ENCODE measurements around the gene GNAI2.
"Not testable (repeated sequence)": the region's sequence is repeated elsewhere in the genome, so short reads cannot be mapped to it uniquely, and the experiment has no call there.

Gene GNAI2

GRCh38 chr3:50260027-50260941, 24.3 kb downstream of the GNAI2 start:
- DNase-seq (ENCODE audit: low read depth) = peak; percentile 71
- TF ChIP-seq, protein P1, sequence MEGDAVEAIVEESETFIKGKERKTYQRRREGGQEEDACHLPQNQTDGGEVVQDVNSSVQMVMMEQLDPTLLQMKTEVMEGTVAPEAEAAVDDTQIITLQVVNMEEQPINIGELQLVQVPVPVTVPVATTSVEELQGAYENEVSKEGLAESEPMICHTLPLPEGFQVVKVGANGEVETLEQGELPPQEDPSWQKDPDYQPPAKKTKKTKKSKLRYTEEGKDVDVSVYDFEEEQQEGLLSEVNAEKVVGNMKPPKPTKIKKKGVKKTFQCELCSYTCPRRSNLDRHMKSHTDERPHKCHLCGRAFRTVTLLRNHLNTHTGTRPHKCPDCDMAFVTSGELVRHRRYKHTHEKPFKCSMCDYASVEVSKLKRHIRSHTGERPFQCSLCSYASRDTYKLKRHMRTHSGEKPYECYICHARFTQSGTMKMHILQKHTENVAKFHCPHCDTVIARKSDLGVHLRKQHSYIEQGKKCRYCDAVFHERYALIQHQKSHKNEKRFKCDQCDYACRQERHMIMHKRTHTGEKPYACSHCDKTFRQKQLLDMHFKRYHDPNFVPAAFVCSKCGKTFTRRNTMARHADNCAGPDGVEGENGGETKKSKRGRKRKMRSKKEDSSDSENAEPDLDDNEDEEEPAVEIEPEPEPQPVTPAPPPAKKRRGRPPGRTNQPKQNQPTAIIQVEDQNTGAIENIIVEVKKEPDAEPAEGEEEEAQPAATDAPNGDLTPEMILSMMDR (conservative IDR thresholded peaks at IDR 0.05; ENCODE audit: low read depth, low read length) = peak; percentile 77
- peak overlapping the region; percentile 41 for H3K4me3 ChIP-seq (ENCODE audit: low read length)

- DNase-seq (ENCODE audit: low read depth) = no peak
- TF ChIP-seq, protein P1 (conservative IDR thresholded peaks at IDR 0.05; ENCODE audit: low read depth, low read length) = no peak
- H3K4me3 ChIP-seq (ENCODE audit: low read length) = peak overlapping the region; percentile 41
Observed at GRCh38 chr3:50260942-50261441, 25.0 kb downstream of the GNAI2 start.

DNA sequence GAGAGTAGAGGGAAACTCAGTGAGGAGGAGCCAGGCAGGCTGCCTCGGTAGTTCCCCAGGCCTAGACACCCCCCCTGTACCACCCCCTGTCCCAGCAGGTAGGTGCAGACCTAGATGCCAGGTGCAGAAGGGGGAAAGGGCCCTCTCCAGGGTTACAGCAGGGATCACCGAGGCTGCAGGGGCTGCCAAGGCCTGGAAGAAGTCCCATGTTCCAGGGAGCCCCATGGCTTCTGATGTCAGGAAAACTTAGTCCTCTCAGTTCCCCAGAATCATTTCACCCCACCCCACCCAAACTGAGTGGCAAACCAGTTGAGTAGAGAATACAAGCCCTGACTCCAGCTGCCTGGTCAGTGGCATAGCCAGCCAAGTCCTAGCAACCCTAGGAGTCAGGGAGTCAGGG, 25.5 kb downstream of the GNAI2 start:
- TF ChIP-seq, protein P1 (conservative IDR thresholded peaks at IDR 0.05; ENCODE audit: low read depth, low read length) = no peak
- no peak overlapping the region for H3K4me3 ChIP-seq (ENCODE audit: low read length)
- no peak for DNase-seq (ENCODE audit: low read depth)

DNA sequence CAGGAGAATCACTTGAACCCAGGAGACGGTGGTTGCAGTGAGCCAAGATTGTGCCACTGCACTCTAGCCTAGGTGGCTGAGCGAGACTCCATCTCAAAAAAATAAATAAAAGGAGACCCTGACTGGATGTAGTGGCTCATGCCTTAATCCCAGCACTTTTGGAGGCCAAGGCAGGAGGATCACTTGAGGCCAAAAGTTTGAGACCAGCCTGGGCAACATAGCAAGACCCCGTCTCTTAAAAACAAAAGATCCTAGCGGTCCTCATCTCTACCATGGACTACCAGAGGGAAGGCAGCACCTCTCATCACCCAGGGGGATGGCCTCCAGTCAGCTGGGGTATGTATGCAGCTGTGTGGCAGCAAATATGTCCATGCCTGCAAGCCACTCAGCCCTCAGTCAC, 26.2 kb downstream of the GNAI2 start:
- DNase-seq (ENCODE audit: low read depth); H3K4me3 ChIP-seq (ENCODE audit: low read length): not testable (repeated sequence)

DNA sequence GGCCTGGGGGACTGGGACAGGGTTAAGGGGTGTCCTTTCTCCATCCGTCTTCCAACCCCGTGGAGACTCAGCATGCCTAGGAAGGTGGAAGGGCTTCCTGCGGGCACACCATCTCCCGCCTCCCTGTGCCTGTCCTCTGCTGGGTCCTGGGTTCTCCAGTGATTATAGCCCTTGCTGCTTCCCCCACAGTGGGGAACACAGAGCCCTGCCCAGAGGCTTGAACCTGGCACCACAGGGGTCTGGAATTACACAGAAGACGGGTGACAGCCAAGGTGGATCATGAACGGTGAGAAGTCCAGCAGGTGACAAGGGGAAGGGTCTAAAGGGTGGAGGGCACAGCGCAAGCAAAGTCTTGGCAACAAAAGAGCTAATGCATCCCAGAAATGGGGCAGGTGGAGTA, 26.8 kb downstream of the GNAI2 start:
- no peak for DNase-seq (ENCODE audit: low read depth)
- H3K4me3 ChIP-seq (ENCODE audit: low read length) = no peak overlapping the region
- TF ChIP-seq, protein P1 (conservative IDR thresholded peaks at IDR 0.05; ENCODE audit: low read depth, low read length) = no peak

- H3K4me3 ChIP-seq (ENCODE audit: low read length) = no peak overlapping the region
- no peak for DNase-seq (ENCODE audit: low read depth)
- TF ChIP-seq, protein P1 (conservative IDR thresholded peaks at IDR 0.05; ENCODE audit: low read depth, low read length) = no peak
Observed at GRCh38 chr3:50263478-50264382, 27.7 kb downstream of the GNAI2 start.

DNA sequence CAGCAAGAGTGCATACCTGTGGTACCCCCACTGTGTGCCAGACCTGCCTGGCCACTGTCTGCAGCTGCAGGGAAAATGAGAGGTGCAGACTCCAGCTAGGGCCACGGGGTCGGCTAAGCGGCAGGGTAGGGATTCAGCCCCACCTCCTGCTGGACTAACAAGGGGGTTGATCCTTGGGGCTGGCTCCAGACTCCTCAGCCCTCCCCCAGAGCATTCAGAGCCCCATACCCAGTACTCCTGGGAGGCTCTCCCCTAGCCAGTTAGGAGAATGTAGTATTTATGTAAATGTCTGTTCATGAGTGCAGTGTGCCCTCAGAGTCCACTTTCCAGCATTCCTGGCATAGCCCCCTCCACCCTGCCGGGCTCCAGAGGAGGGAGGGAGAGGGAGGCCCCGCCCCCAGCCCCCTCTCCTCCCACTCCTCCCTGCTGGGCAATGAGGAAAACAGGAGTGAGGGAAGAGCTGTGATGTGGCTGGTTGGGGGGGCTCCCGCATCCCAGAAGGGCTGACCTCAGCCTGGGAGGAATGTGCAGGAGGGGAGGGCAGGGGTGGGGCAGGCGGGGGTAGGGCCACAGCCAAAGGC, 28.5 kb downstream of the GNAI2 start:
- peak; percentile 96 for DNase-seq (ENCODE audit: low read depth)
- no peak overlapping the region for H3K4me3 ChIP-seq (ENCODE audit: low read length)
- TF ChIP-seq, protein P1 (conservative IDR thresholded peaks at IDR 0.05; ENCODE audit: low read depth, low read length) = no peak
